ENCODE results near the gene ME1. TPM values are rescaled to one million over a fixed set of nuclear protein-coding genes. Genes with fewer than 3 reads are reported as not detected.
"Not testable (repeated sequence)": the region's sequence is repeated elsewhere in the genome, so short reads cannot be mapped to it uniquely, and the experiment has no call there.

The ME1 gene
- total RNA-seq, 1 donor: 1.3 TPM

- H3K4me3 ChIP-seq (ENCODE audit: low read length): no peak overlapping the region
- H3K9me3 ChIP-seq (ENCODE audit: low read depth, low read length): no peaks in the 10 kb centered on the region
- peaks cover 4% of the 10 kb centered on the region for H3K27me3 ChIP-seq (ENCODE audit: insufficient read depth, low read length)
- no peaks in the 10 kb centered on the region for H3K4me1 ChIP-seq (ENCODE audit: insufficient read depth, low read length)
Observed at GRCh38 chr6:83216806-83217205, 214.0 kb downstream of the ME1 start.

GRCh38 chr6:83215131-83216047 lies 215.5 kb downstream of the ME1 start:
- H3K4me1 ChIP-seq (ENCODE audit: insufficient read depth, low read length): no peaks in the 10 kb centered on the region
- peaks cover 10% of the 10 kb centered on the region for H3K27me3 ChIP-seq (ENCODE audit: insufficient read depth, low read length)
- H3K4me3 ChIP-seq (ENCODE audit: low read length): no peak overlapping the region
- H3K9me3 ChIP-seq (ENCODE audit: low read depth, low read length): no peaks in the 10 kb centered on the region

DNA sequence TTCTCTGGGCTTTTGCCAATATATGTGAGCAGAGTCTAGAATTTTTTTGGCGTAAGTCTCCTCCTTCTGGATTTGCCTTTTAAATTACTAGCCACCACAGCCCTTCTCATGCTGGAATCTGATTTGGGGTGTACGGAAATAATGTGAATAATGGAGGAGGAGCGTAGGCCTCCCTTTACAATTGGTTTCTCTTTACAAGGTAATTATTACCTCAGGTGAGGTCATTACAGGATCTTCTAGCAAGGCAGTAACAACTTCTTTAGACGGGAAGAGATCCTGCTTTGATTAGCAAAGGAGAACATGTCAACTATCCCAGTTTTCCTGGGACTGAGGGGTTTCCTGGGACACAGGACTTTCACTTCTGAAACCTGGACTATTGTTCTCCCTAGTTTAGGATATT lies 228.8 kb downstream of the ME1 start:
- Histone ChIP-seq H3K27me3 (ENCODE audit: insufficient read depth, low read length) (peaks cover 3% of the 10 kb centered on the region), H3K4me1 (ENCODE audit: insufficient read depth, low read length) (no peaks in the 10 kb centered on the region), H3K4me3 (ENCODE audit: low read length) (no peak overlapping the region), H3K9me3 (ENCODE audit: low read depth, low read length) (no peaks in the 10 kb centered on the region)

- no peaks in the 10 kb centered on the region for H3K9me3 ChIP-seq (ENCODE audit: low read depth, low read length)
- H3K27me3 ChIP-seq (ENCODE audit: insufficient read depth, low read length): no peaks in the 10 kb centered on the region
- no peak overlapping the region for H3K4me3 ChIP-seq (ENCODE audit: low read length)
- H3K4me1 ChIP-seq (ENCODE audit: insufficient read depth, low read length): no peaks in the 10 kb centered on the region
Observed at GRCh38 chr6:83199863-83200225, 231.0 kb downstream of the ME1 start.

DNA sequence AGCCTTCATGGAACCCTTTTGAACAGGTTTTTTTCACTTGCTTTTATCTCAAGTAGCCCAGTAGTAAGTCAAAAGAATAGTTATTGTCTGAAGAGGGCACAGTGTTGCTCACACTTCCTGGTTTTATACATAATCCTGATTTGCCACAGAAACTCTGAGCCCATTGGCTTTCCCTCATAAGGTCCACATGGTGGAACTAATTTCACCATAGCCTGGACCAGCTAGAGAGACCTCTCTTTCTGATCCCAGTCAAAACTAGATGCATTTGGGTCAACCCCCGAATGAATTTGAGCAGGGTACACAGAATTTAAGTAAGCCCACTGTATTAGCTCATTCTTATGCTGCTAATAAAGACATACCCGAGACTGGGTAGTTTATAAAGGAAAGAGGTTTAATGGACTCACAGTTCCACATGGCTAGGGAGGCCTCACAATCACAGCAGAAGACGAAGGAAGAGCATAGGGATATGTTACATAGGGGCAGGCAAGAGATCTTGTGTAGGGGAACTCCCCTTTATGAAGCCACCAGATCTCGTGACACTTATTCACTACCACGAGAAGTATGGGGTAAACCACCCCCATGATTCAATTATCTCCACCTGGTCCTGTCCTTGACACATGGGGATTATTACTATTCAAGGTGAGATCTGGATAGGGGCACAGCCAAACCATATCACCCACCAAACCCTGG lies 231.5 kb downstream of the ME1 start:
- Histone ChIP-seq H3K4me3 (ENCODE audit: low read length) (no peak overlapping the region), H3K9me3 (ENCODE audit: low read depth, low read length) (no peaks in the 10 kb centered on the region), H3K27me3 (ENCODE audit: insufficient read depth, low read length) (no peaks in the 10 kb centered on the region), H3K4me1 (ENCODE audit: insufficient read depth, low read length) (peaks cover 2% of the 10 kb centered on the region)

GRCh38 chr6:83198486-83199172 lies 232.2 kb downstream of the ME1 start:
- Histone ChIP-seq H3K4me3 (ENCODE audit: low read length) (no peak overlapping the region), H3K9me3 (ENCODE audit: low read depth, low read length) (no peaks in the 10 kb centered on the region), H3K4me1 (ENCODE audit: insufficient read depth, low read length) (peaks cover 9% of the 10 kb centered on the region)

DNA sequence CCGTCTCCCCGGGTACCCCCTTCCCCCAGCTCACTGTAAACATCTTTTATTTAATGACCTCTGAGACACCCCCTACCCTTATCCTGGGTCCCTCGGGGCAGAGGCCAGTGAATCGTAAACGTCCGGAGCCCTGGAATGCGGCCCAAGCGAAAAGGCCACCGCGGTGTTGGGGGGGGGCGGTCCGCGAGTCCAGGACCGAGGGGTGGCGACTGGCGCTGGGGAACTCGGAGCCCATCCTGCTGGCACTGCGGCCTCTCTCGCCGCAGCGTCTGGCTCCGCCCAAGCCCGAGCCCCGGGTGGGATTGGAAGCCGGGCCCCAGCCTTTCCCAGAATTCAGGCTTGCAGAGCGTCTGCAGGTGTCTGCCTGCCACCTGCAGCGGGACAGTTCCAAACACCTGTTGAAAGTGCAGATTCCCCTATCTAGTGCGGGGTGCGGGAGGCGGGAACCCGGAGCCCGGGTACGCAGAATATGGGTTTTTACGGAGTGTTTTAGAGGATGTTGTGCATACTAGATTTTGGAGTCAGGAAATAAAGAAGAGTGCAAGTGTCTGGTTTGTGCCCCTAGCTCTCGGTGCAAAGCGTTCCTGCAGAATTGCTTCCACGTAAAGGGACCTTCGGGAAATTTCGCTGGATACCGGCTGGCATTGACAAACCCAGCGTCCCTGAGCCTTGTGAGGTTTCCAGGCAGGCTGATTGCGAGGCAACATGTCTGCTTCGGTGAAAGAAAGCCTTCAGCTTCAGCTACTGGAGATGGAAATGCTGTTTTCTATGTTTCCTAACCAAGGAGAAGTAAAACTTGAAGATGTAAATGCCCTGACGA lies 236.9 kb downstream of the ME1 start:
- H3K27me3 ChIP-seq (ENCODE audit: insufficient read depth, low read length): no peaks in the 10 kb centered on the region
- H3K9me3 ChIP-seq (ENCODE audit: low read depth, low read length): no peaks in the 10 kb centered on the region
- peaks cover 28% of the 10 kb centered on the region for H3K4me1 ChIP-seq (ENCODE audit: insufficient read depth, low read length)
- H3K4me3 ChIP-seq (ENCODE audit: low read length): peak overlapping the region; percentile 62

More at GRCh38 chr6:83198486-83199172, 232.2 kb downstream of the ME1 start:
- no peaks in the 10 kb centered on the region for H3K27me3 ChIP-seq (ENCODE audit: insufficient read depth, low read length)

DNA sequence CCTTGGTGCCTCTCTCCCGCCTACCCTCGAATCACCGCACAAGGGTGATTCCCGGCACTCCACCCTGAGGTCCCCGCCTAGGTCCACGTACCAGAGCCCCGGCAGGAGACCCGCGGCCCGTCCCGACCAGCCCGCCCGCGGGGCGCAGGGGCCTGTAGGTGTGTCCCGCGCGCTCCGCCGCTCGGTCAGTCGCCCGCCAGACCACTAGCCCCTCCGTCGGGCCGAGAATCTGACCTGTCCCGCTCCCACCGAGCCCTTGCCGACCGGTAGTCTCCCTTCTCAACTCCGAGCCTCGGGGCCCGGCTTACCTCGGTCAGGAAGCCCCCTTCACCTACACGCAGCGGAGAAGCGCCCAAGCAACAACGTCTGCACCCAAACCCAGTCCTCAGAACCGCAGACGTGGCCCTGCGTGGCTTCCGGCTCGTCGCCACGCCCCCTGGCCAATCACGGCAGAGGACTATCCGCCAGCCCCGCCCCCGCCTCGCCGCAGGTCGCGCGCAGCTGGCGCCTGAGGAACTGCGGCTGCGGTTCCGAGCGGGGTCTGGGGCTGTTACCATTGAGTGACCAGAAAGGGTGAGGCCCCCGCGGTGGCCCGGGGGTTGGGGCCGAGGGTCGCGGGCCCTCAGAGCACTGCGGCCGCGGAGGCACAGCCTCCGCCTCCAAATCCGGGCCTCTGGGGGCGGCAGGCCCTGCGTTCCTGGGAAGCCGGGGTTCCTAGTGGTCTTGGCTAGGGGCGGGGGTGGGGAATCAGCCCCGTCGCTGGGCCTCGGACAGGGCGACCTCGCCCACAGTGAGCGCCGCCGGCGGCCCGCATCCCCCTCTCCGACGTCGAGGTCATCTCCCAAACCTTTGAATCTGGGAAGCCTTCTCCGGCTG lies 237.7 kb downstream of the ME1 start, which contains the start of the genes PGM3 and RWDD2A:
Gene PGM3, minus strand, starts transcription at position 395 of the 876 bp plus-strand sequence. CDS start 2,253 bp downstream, outside the sequence.
Gene RWDD2A, plus strand, starts transcription at position 487 of the 876 bp plus-strand sequence. CDS start 1,095 bp downstream, outside the sequence.
- no peaks in the 10 kb centered on the region for H3K9me3 ChIP-seq (ENCODE audit: low read depth, low read length)
- no peaks in the 10 kb centered on the region for H3K27me3 ChIP-seq (ENCODE audit: insufficient read depth, low read length)
- H3K4me3 ChIP-seq (ENCODE audit: low read length): peak within 1 kb of the TSS; percentile 62
- H3K4me1 ChIP-seq (ENCODE audit: insufficient read depth, low read length): peaks cover 28% of the 10 kb centered on the region

GRCh38 chr6:83192456-83192855 lies 238.4 kb downstream of the ME1 start:
- H3K27me3 ChIP-seq (ENCODE audit: insufficient read depth, low read length): no peaks in the 10 kb centered on the region
- no peaks in the 10 kb centered on the region for H3K9me3 ChIP-seq (ENCODE audit: low read depth, low read length)
- peak overlapping the region; percentile 62 for H3K4me3 ChIP-seq (ENCODE audit: low read length)
- H3K4me1 ChIP-seq (ENCODE audit: insufficient read depth, low read length): peaks cover 28% of the 10 kb centered on the region

GRCh38 chr6:83191974-83192373 lies 238.9 kb downstream of the ME1 start:
- peaks cover 28% of the 10 kb centered on the region for H3K4me1 ChIP-seq (ENCODE audit: insufficient read depth, low read length)
- H3K27me3 ChIP-seq (ENCODE audit: insufficient read depth, low read length); H3K4me3 ChIP-seq (ENCODE audit: low read length); H3K9me3 ChIP-seq (ENCODE audit: low read depth, low read length): not testable (repeated sequence)

GRCh38 chr6:83190626-83191025 lies 240.2 kb downstream of the ME1 start:
- Histone ChIP-seq H3K9me3 (ENCODE audit: low read depth, low read length) (no peaks in the 10 kb centered on the region), H3K4me3 (ENCODE audit: low read length) (no peak overlapping the region), H3K4me1 (ENCODE audit: insufficient read depth, low read length) (peaks cover 28% of the 10 kb centered on the region), H3K27me3 (ENCODE audit: insufficient read depth, low read length) (no peaks in the 10 kb centered on the region)

- Histone ChIP-seq H3K4me1 (ENCODE audit: insufficient read depth, low read length) (peaks cover 17% of the 10 kb centered on the region), H3K9me3 (ENCODE audit: low read depth, low read length) (no peaks in the 10 kb centered on the region), H3K4me3 (ENCODE audit: low read length) (no peak overlapping the region), H3K27me3 (ENCODE audit: insufficient read depth, low read length) (no peaks in the 10 kb centered on the region)
Observed at GRCh38 chr6:83188501-83188900, 242.3 kb downstream of the ME1 start.

DNA sequence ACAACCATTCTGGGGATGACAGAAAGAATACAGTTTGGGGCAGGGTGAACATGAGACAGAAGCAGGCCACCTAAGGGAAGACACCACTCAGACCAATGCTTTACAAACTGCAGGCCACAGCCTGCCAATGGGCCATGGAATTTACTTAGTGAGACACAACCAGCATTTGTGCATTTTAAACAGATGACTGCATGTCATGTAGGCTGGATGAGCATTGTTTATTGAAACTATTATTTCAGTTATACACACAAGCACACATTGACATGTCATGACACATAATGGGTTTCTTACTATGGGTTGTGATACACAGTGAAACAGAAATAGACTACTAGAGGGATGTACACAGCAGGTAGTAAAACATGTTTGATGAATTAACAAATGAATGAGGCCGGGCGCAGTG lies 245.8 kb downstream of the ME1 start:
- Histone ChIP-seq H3K4me1 (ENCODE audit: insufficient read depth, low read length) (no peaks in the 10 kb centered on the region), H3K4me3 (ENCODE audit: low read length) (no peak overlapping the region), H3K9me3 (ENCODE audit: low read depth, low read length) (no peaks in the 10 kb centered on the region), H3K27me3 (ENCODE audit: insufficient read depth, low read length) (no peaks in the 10 kb centered on the region)

Data from mononuclear cell (primary cell).